ENCODE data around the gene POGK.
"Not testable (repeated sequence)": the region's sequence is repeated elsewhere in the genome, so short reads cannot be mapped to it uniquely, and the experiment has no call there.

Gene POGK

DNA sequence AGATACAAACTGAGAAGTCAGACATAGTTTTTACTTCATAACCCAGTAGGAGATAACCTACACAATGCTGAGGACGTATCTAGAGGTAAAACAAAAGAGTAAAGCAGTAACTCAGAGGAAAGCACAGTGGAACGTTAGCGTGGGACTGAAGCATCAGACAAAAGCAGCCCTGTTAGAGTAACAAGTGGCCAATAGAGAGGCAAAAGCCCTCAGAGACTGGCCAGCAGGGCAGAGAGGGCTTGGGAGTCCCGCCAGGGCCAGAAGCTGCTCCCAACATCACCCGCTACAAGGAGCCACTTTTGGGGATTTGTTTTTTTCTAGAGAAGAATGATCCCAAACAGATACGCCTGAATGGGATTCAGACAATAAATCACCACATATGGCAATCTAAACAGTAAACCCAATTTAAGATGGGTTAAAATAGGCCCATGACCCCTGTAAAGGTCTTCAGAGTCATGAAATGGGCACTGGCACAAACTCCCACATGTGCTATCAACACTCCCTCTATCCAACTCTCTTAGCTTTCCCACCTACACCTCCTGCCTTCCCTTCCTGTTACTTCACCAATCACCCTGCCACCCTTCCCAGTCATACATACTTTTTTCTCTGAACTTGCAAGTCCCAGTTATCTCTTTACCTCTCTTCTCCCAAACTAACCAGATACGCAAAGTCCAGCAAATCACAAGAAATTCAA lies 19.6 kb downstream of the POGK start:
- DNase-seq: no peak

DNA sequence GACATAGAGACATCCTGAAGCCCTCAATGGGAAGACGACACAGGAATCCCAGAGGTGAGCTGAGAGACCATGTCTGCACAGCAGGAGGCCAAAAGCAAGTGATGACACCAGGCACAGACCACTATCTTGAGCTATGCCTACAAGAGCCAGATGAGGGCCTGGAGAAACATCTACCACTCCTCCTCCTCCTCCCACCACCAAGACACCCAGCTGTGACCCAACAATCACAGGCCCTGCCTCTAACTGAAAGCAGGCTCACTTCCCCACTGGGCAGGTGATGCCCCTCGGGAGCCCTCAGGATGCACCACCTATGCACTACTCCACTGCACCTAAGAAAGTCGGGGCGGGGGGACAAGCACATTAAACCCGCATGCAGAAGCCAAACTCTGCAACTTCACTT lies 20.3 kb downstream of the POGK start:
- no peak for DNase-seq

DNA sequence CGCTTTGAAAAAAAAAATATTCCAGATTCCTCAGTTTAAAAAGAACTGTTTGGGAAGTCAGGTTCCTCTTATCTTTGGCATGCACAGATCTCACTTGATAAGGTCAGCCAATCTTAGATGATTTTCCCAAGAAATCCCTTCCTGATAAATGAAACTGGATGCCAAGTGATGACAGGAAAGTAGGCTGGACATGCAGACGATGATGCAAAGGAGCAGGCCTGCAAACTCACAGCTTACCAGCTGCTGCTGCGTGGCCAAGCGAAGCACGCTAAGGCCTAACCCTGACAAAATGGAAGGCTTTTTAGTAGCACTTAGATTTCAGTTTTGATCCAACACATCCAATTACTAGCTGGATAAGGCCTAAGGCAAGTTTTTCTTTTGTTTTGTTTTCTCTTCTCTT lies 26.7 kb downstream of the POGK start:
- no peak for DNase-seq

DNA sequence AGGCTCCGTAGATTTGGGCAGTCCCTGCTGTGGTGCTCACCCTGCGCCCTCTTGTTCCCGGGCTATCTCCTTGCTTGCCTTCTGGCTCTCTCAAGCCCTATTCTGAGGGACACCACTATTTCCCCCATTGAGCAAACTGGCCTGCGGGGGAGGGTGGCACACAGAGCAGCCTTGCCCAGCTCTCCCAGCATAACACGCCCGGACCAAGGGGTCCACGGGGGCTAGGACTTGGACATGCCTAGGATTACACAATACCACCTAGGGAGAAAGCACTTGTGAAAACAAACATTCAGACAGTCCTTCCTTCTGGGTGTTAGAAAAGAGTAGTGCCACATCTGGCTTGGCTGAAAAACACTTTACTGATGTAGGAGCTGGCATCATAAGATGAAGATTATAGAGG lies 29.4 kb downstream of the POGK start:
- DNase-seq: no peak

DNA sequence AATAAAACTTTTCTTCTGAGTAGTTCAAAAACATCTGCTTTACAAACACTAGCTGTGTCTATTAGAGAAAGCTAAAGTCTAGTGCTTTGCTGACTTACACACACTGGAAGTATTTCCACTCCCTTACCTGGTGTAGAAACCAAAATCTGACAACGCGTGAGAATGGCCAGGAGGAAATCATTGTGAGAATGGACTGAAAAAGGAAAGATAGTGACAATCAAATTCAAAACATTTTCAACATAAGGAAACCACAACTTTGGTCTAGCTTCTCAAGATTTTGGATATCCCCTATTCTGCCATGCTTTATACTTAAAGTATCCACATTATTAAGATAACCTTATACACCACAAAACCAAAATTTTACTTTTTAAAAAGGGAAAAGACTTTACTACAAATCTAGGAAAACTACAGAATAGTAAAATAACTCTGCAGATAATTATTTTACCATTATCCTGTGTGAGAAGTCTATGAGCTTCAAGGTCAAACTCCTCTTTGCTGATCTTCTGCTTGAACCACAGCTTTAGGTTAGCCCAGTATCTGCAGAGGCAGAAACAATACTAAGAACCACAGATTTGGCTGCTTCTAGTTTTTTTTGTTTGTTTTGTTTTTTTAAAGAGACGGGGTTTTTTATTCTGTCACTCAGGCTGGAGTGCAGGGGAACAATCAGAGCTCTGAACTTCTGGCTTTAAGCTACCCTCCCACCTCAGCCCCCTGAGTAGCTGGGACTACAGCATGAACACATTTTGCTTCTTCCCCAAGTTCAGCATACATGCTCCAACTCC lies 30.2 kb downstream of the POGK start:
- DNase-seq: no peak

DNA sequence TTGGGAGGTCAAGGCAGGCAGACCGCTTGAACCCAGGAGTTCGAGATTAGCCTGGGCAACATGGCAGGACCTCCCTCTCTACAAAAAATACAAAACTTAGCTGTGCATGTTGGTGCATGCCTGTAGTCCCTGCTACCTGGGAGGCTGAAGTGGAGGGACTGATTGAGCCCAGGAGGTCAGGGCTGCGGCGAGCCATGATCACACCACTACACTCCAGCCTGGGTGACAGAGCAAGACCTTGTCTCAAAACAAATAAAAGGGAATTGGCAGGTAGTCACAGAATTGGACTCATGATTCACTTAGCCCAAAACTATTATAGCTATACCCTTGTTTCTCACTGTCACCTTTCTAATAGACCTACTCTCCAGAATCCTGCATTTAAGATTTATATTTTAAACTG lies 31.3 kb downstream of the POGK start:
- no peak for DNase-seq

DNA sequence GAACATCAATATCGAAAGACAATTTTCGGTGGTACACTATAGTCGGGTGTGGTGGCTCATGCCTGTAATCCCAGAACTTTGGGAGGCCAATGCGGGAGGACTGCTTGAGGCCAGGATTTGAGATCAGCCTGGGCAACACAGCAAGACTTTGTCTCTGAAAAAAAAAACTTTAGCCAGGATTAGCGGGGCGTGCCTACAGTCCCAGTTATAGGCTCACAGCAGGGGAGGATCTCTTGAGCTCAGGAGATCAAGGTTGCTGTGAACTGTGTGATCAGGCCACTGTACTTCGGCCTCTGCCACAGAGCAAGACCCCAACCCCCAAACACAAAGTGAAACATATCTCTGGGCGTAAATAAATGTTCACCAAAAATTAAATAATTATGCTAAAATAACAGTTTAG lies 35.2 kb downstream of the POGK start:
- DNase-seq: no peak

DNA sequence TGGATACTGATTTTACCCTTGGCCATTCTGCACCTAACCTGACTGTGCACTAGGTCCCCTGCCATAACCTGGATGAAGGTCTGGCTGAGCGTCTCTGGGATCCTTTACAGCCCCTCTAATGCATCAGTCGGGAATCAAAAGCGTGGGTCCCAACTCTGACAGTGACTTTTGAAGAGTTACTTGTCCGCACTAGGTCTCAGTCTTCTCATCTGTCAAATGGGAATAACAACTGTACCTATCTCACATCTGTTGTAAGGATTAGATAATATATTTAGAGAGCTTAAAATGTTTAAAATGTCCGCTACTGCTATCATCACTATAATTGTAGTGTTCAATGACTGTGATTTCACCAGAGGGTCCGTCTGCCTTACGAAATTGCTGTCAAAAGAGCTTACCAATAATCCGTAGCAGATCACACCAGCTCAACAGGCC lies 36.0 kb downstream of the POGK start:
- no peak for DNase-seq

DNA sequence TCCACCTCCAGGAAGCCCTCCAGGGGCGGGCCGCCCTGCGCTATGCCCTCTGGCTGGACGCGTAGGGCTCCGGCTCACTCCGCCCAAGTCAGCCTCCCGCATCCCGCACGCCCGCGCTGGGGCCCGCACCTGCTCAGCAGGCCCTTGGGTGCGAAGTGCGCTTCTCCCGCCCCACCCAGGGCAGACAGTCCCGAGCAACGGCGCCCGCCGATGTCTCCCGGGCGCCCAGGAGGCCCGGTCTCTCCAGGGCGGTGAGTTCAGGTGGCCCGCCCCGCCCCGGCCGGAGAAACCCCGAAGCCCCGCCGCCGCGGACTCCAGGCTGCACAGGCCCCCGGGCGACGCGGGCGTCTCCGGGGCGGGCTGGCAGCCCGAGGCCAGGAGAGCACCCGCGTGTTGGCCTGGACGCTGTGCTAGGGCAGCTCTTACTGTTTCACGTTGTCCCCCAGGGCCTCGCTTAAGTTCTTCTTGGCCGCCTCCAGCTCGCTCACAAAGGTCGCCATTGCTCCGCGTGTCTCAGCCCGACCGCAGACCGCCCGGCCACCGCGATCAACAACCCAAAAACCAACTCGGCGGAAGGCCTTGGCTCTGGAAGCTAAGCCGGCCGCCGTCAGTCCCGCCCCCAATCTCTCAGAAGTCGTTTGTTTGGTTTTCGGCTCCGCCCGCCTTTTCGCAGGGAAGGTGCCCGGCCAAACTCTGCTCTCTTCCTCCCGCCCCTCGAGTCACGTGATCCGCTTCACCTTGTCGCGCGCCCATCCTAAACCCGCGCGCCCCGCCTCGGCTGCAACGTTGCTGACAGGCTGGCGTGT lies 36.7 kb downstream of the POGK start, which contains the start of gene TADA1:
Gene TADA1, minus strand, starts transcription at position 531 of the 806 bp plus-strand sequence. Its CDS starts 31 bp downstream, at position 500.
- DNase-seq: peak; percentile 98

DNA sequence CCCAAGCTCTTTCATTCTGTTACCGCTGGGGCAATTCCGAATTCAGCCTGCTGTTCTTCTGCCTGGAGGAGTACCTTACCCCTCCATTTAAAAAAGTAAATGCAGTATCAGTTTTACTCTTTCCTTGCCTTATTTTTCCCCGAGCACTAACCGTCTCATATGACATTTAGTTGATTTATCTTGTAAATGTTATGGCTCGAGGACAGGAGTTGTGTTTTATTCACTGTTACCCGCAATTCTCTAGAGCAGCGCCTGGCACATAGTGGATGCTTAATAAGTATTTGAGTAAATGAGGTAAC lies 37.2 kb downstream of the POGK start:
- DNase-seq: no peak

DNA sequence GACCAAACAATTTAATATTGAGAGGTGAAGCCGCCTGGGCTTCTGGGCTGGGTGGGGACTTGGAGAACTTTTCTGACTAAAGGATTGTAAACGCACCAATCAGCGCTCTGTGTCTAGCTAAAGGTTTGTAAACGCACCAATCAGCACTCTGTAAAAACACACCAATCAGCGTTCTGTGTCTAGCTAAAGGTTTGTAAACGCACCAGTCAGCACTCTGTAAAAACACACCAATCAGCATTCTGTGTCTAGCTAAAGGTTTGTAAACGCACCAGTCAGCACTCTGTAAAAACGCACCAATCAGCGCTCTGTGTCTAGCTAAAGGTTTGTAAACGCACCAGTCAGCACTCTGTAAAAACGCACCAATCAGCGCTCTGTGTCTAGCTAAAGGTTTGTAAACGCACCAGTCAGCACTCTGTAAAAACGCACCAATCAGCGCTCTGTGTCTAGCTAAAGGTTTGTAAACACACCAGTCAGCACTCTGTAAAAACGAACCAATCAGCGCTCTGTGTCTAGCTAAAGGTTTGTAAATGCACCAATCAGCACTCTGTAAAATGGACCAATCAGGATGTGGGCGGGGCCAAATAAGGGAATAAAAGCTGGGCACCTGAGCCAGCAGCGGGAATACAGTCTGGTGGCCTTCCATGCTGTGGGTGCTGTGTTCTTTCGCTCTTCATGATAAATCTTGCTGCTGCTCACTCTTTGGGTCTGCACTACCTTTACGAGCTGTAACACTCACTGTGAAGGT lies 39.1 kb downstream of the POGK start:
- DNase-seq: not testable (repeated sequence)

DNA sequence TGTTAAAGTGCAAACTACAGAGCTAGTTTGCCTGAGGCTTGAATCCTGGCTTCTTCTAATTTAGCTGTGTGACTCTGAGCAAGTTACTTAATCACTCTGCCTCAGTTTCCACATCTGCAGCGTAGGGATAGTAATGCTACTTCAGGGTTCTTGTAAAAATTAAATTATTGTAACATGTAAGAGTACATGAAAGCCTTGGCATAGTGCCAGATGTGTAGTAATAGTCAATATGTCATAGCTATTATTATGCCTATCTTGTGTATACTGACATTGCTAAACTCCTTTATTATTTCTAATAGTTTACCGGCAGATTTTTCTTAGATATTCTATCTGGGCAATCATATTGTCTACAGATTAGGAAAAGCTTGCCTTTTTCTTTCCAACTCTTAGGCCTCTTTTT lies 43.6 kb downstream of the POGK start:
- DNase-seq: no peak

DNA sequence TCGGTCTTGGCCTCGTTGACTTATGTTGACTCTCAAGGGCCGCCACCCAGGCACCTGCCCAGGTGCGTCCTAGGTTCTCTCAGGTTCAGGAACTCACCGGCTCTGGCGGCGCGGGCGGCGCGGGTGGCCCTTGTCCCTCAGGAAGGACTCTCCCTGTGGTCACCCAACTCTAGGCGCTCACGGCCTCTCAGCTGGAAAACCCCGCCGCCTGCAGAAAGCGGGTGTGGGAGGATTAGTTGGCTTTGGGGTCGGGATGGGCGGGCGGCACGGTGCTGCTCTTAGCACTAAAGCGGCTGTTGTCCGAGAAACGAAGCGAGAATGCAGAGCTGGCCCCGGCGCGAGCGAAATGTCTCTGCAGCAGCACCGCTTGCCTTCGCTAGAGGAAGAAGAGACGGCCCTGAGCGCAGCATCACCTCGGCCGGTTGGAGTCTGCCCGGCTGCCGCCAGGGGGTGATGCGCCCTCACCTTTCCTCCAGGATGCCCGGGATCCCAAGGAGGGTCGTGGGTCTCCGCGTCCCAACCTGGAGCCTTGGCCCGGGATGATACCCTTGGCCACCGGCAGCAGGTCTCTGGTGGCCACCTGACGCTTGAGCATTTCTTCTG lies 44.9 kb downstream of the POGK start:
- DNase-seq: peak; percentile 20

DNA sequence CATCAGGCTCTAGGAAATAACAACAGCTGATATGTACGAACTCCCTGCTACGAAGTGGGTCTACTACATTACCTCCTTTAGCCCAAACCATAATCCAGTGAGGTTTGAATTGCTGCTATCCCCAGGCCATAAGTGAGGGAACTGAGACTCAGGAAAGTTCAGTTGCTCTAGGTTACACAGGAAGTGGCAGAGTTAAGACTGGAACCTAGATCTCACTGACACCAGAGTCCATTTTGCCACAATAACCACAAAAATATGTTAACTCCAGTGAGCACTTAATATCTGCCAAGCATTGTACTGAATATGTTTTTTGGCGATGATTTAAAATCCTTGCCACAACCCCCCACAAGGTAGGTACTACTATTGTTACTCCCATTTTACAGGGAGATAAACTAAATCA lies 45.7 kb downstream of the POGK start:
- DNase-seq: no peak

DNA sequence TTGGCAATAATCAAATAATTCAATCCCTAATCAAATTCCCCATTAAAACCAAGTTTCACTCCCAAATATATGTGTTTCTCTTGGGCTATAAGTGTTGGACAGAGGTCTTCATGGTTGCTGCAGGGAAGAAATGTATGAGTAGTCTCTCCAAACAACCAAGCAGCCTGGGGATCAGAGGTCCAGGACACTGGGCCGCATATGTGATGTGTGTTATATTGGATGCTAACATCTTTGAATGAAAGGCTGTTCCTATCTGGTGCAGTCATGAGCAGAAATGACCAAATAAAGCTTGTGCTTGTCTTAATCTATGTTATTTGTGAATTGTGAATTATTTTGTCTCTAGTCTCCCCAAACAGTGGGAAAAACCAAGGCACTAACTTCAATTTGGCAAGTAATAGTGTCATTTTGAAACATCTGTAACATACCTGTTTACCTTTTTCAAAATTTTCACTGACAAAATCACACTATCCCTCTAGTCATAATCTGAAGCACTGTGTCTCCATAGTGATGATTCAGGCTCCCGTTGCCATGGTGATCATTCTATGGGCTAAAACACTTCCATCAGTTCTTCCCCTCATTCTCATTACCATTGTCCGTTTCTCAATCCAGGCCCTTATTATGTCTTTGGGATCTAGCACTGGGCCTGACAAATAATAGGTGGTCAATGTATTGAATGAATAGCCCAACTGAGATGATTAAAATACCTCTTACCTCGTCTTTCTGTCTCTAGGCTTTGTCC lies 49.3 kb downstream of the POGK start:
- DNase-seq: no peak

DNA sequence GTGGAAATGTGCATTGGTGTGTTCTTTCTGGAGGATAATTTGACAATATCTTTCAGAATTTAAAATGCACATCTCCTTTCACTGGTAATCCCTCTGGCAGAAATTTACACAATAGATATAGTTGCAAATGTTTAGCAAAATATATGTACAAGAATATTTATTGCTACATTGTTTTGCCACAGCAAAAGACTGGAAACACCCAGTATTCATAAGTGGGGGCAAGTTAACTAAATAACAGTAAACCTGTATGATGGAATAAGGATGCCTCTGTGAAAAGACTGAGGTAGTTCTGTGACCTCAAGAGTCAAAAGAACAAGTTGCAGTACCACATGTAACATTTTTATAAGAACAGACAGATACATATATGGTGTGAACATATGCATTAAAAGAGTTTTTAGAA lies 50.5 kb downstream of the POGK start:
- DNase-seq: no peak

DNA sequence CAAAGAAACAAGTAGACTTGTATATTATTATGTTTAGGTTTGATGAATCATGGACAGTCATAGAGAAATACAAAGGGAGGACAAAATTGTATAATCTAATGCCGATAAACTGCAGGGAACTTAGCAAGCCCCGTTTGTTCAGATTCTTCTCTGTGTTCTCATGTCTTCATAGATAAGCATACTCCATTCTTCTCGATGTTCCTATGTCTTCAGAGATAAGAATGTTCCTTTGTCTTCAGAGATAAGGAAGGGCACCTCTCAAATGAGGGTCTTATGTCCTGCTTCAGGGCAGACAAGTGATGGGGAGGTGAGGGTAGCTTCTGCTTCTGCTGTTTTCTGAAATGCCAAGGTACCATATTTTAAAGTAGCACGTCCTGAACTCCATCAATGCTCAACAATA lies 56.5 kb downstream of the POGK start:
- DNase-seq: no peak

DNA sequence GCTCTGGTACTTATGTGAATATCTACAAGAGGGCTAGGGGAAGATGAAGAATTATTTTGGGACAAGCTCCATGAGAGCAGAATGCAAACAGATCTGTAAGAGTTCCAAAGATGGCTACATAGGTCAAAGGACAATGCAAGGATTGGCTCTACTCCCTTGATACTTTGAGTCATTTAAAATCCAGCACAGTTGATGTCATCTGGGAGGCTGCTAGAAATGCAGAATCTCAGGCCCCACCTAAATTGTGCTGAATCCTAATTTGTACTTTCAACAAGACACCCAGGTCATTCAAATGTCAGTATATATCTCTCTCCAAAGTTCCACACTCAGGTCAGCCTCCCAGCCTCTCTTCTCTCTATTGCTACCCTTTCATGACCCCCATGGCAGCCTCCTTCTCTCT lies 60.5 kb downstream of the POGK start:
- DNase-seq: no peak

DNA sequence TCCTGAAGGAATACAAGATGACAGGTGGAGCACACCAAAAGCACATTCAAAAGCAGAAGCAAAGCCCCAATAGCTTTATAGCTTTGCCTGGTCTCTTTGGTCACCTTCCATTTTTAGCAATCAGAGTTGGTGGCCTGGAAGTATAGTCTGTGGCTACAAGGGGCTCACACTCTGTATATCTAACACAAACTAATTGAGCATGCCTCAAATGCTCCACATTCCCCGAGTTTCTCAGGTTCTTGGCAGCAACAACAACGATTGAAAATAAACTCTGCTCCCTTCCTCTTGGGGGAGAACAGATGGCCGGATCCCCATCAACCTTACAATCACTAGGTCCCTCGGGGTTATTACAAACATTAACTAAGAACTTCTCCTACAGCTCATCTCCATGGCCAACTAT lies 61.7 kb downstream of the POGK start:
- DNase-seq: no peak

DNA sequence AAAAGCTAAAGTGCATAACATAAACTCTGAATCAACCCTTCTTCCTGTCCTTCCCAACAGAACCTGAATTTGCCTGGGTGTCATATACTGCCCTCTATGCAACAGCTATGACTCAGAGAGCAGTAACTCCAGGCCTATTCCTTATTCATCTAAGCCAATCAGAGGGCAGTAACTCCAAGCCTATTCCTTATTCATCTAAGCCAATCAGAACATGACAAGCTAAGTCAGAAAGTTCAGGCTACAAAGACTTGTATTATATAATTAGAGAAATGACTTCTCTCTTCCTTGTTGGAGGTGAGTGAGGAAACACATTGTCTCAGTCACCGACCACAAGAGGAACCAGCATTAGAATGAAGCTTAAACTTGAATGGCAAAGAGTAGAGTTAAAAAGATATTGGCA lies 63.0 kb downstream of the POGK start:
- DNase-seq: no peak

DNA sequence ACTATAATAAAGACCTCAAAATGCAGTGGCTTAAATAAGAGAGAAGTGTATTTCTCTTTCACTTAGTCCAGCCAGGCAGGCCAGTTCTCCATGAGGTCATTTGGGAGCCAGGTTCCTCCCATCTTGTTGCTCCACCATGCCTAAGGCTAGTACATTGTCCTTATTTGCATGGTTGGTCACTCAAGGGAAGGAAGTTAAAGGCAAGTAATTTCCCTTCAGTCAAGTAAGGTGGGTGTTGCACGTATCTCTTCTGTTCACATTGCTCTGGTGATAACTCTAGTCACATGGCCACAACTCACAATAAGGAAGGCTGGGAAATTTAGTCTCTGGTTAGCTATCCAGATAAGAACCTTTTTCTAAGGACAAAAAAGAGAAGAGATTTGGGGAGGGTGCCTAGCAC lies 64.0 kb downstream of the POGK start:
- no peak for DNase-seq

DNA sequence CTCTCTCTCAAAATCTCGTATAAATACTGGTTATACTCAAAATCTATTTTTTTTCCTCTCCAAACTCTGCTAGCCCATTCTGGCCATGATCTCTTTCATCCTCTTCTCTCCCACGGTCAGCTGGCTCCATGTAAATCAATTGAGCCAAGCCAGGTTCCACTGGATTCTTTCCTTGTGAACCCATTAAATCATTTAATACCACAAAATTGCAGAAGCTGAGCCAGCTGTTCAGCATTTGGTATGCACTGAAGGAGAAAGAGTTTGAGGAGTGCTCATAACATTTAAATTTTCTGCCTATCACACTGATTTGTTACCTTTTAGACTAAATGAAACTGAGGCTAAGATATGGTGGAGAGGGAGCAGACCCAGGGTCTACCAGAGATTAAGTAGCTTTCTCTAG lies 65.9 kb downstream of the POGK start:
- no peak for DNase-seq
